HG03342 (cell line): Measurements from ENCODE around the gene ZNF454.

Source experiments
- ATAC-seq: cut with Tn5 transposase; IDR thresholded peaks from one replicate; pipeline ENCODE4 v1.9.1; 2021; ENCODE audit warnings: mild to moderate bottlenecking, moderate library complexity; ENCODE audit not compliant: unreplicated experiment

Gene ZNF454

GRCh38 chr5:178940569-178941360 is at the start of gene ZNF454:
Gene ZNF454, plus strand, starts transcription at chr5:178941198. Its CDS starts 1,594 bp downstream, at chr5:178942792.
- ATAC-seq = no peak

DNA sequence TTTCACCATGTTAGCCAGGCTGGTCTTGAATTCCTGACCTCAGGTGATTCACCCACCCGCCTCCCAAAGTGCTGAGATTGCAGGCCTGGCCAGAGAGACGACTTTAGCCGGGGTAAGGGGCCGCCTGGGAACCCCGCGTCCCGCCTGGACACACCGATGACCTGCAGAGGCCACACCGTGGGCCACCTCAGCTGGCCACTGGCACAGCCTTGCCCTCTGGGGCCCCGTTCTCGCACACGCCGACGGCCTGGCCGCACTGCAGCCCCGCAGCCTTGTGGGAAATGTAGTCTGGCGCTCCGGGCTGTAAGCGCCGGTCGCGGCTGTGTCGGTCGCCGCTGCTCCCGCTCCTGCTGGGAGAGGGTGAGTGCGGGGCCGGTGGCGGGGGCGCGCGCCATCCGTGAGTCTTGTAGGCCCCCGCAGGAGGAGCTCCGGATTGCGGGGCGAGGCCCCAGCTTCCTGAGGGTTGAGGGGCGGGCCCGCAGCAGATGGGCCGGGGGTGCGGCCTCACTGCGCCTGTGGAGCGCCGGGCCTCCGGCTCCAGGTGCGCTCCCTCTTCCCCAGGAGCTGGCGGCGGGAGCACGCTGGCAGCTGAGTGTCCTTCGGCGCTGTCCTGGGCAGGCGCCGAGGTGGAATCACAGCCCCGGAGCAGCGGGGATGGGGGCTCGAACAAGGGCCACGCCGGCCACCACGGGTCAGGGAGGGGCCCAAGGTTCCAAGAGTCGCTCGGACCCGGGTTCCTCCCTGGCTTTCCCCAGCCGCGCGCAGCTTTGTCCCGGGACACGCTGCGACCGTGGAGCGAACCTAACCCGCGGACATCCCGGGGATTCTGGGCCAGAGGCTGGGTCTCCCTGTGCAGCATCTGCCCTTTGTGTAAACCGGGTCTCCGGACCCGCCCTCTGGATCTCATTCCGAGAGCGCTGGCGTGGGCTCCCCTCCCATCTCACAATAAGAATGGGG is 45.1 kb upstream of the ZNF454 start, which contains the start of gene ZFP2:
Gene ZFP2 (plus strand): TSS at position 299 of the 957 bp plus-strand sequence. CDS start 35,401 bp downstream, outside the sequence.
- no peak for ATAC-seq

- no peak for ATAC-seq
Observed at GRCh38 chr5:178899289-178899688, 41.7 kb upstream of the ZNF454 start.

DNA sequence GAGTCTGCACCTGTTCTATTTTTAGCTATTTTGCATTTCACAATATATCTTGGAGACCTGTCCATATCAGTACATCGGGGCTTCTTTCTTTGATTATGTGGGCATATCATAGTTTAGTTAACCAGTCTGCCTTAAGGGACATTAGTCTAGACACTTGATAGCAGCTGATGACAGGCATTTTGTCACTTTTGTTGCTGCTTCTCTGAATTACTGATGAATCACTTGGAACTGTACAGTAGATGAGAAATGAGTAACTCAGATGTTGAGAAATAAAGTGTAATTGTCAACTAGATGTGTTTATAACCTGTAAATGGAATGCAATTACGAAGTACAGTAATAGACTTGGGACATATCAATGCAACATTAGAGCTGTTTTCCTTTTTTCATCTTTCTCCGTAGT is 38.1 kb upstream of the ZNF454 start:
- no peak for ATAC-seq

DNA sequence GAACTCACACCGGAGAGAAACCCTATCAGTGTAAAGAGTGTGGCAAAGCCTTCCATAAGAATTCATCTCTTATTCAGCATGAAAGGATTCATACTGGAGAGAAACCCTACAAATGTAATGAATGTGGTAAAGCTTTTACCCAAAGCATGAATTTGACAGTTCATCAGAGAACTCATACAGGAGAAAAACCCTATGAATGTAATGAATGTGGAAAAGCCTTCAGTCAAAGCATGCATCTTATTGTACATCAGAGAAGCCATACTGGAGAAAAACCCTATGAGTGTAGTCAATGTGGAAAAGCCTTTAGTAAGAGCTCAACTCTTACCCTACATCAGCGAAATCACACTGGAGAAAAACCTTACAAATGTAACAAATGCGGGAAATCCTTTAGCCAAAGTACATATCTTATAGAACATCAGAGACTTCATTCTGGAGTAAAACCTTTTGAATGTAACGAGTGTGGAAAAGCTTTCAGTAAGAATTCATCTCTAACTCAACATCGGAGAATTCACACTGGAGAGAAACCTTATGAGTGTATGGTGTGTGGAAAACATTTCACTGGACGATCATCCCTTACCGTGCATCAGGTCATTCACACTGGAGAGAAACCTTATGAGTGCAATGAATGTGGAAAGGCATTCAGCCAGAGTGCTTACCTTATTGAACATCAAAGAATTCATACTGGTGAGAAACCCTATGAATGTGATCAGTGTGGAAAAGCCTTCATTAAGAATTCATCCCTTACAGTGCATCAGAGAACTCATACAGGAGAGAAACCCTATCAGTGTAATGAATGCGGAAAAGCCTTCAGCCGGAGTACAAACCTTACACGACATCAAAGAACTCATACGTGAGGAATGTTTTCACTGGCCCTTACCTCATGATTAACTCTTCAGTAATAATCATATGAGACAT is 8.9 kb upstream of the ZNF454 start:
- no peak for ATAC-seq

DNA sequence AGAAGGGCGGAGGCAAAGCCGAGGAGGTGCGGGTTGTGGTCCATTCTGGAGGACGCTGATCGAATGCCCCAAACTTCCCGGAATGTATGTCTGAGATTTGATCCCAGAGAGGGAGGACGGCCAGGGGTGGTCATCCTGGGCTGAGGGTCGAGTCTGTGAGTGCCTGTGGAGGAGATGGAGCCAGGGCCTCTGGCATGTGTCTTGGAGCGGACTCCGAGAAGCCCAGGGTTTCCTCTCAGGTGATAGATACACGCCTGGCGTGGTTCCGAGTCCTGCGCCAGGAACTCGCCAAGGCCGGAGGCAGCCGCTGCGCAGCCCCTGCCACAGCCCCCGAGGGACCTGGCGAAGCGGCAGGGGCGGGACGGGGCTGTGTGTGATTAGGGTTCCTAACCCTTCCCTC is 363 bp downstream of the ZNF454 start:
- no peak for ATAC-seq

GRCh38 chr5:178965465-178966055 is 24.6 kb downstream of the ZNF454 start:
- no peak for ATAC-seq

- ATAC-seq = no peak
Observed at GRCh38 chr5:178981381-178981780, 40.4 kb downstream of the ZNF454 start.

- no peak for ATAC-seq
Observed at GRCh38 chr5:178982941-178983340, 41.9 kb downstream of the ZNF454 start.

DNA sequence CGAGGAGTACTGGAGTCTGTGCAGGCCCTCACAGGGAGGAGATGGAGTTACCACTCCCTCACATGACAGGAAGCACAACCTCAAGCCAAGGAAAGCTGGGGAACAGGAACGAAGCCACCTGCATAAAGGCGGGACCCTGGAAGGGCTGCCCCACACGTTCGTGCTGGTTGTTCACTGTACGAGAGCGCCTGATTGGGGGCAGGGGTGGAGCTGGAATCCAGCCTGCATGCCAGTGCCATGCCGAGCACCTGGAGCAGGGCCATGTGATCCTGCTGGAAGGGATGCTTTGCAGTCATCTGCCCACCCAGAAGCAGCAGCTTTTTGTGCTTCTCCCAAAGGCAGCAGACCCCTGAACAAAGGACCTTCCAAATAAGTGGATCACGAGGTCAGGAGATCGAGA is 42.7 kb downstream of the ZNF454 start:
- no peak for ATAC-seq

- no peak for ATAC-seq
Observed at GRCh38 chr5:178984145-178985072, 43.4 kb downstream of the ZNF454 start.

DNA sequence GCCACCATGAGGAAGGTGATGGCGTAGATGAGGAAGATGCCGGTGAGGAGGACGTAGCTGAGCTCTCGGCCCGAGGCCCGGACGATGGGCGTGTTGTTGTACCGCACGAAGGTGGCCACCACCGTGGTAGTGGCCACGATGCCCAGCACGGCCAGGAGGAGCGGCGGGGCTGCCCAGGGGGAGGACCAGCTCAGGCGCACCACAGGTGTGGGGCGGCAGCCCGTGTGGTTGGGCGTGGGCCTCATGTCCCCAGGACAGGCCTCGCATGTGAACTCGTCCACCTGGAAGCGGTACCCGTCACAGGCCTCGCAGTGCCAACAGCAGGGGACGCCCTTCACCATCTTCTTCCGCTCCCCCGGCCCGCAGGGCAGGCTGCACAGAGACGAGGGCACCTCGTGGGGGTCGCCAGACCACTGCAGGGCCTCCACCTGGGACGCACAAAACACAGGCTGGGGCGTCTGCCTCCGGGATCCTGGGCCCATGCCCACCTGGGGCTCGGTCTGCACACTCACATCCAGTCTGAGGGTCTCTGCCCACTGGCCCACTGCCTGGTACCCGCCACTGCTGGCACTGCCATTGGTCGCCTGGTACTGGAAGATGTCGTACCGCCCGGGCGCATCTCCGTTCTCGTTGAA is 45.4 kb downstream of the ZNF454 start:
- ATAC-seq = no peak

- no peak for ATAC-seq
Observed at GRCh38 chr5:178988436-178989220, 47.6 kb downstream of the ZNF454 start.

DNA sequence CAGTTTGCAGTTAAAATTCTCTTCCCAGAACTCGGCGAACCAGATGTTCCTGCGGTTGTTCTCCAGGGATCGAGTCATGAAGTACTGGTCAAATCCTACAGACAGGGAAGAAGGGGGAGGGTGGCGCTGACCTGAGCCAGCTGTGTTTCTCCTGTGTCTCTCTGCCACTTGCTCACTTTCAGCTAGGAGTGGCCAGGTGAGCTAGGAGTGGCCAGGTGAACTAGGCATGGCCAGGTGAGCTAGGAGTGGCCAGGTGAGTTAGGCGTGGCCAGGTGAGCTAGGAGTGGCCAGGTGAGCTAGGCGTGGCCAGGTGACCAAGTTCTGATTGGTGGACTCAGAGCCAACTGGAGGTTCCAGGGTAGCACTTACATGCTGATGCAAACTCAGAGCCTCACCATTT is 48.3 kb downstream of the ZNF454 start:
- ATAC-seq = no peak

DNA sequence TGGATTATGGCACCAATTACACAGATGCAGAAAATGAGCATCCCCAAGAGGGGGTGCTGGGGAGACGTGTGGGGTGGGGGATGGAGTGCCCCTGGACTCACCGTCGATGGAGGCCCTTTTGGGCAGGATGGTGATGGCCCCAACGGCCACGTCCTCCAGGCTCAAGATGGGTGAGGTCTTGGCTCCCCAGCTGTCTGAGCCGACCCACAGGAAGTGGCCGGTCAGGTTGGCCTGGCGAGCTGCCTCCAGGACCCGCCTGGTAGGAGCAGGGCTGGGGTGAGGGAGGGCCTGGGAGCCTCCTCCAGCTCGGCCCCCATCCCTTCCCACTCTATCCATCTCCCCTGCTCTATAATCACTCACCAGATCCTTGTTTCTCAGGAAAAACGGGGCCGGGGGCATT is 49.5 kb downstream of the ZNF454 start:
- no peak for ATAC-seq

DNA sequence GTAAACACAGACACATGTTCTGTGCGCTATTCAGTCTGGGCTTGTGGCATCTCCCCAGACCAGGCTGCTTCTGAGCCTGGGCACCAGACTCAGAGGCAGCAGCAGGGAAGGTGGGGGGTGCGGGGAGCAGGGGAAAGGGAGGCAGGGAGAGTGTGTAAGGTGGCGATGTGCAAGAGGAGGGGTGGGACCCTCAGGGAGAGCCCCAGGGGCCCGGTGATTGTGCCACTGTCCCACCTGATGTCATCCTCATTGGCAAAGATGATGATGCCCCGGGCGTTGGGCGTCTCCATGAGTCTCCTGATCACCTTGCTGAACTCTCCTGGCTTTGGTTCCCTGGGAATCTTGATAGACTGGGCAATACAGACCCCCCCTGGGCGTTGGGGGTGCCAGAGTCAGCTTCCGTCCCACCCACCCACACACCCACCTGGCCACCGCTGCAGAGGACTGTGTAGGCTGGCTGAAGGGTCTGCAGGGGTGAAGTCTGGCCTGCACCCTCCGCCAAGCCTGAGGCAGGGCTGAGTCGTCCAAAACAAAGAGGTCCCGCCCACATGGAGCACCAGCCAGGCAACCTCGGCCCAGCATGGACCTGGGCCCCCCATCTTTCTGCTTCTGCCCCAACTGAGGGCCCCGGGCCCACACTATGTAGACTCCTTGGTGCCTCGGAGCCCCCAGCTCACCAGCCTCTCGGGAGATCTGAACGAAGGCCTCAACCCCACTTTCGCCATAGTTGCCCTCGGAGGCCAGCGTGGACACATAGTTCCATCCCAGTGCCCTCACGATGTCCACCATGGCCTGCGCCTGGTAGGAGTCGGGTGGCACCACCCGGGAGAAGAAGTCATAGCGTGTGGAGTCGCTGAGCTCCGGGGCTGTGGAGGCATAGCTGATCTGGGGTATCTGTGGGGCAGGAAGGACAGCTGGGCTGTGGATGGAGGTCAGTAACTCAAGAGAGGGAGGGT is 50.5 kb downstream of the ZNF454 start:
- no peak for ATAC-seq
